ENCODE data around the gene YTHDF2. TPM values are rescaled to one million over a fixed set of nuclear protein-coding genes. Genes with fewer than 3 reads are reported as not detected.
A peak's percentile ranks its signal among the peaks of the same experiment; 100 is the strongest.

Gene YTHDF2
- total and polyA plus RNA-seq, 9 of the 15 experiments (the other 6 are each of a cell fraction or from before 2014, with no cell fraction given): 41.0 to 111 (median 83.3) TPM

DNA sequence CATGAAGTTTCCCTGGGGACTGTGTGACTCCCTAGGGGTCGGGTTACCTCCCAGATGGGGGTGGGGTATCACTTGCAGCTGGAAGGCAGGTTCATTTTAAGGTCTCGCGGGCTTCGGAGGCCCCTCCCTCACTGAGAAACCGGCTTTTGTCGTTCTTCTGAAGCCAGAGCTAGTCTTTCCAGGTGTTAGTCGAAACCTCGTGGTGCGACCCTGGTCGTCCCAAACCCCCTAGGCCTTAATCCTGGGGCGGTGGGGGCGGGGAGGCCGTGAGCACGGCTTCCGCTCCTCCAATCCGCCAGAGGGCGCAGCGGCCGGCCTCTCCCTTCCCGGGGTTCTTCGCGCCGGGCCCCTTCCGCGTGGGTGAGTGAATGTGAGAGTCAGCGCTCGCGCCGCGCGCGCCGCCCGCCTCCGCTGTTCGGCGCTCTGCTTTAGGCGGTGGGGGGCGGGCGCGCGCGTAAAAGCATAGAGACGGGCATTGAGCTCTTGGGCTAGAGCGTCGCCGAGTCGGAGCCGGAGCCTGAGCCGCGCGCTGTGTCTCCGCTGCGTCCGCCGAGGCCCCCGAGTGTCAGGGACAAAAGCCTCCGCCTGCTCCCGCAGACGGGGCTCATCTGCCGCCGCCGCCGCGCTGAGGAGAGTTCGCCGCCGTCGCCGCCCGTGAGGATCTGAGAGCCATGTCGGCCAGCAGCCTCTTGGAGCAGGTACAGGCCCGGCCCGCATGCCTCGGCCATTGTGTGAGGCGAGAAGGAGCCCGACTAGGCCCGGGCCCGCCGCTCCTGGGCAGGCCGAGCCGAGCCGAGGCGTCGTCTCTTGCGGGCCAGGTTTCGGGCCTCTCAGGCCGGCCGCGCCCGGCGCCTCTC lies at the start of gene YTHDF2 (continued):
- TF ChIP-seq FOXP4 (CRISPR knock-in tag; IDR thresholded peaks at IDR 0.05; ENCODE audit: borderline replicate concordance) (0 out of 2 replicates have a peak, but pooled peaks have one; percentile 67), MAFK (IDR thresholded peaks at IDR 0.05; ENCODE audit: low read length) (no peak), ELF1 (tag; IDR thresholded peaks at IDR 0.05) (peak; percentile 99), FOXK2 (conservative IDR thresholded peaks at IDR 0.05 in 1 of 2, IDR thresholded peaks at IDR 0.05 in 1 of 2; ENCODE audit: low read depth in 2 of 2) (peak in 1 of 2 experiments; percentile 63; a peak in 3 of 4 replicates), SP2 (IDR thresholded peaks at IDR 0.05; ENCODE audit: extremely low read depth, low read depth, low read length, poor library complexity, severe bottlenecking) (peak; percentile 89), CHD1 (IDR thresholded peaks at IDR 0.05; ENCODE audit: low read length) (peak; percentile 94), TCFL5 (CRISPR knock-in tag; conservative IDR thresholded peaks at IDR 0.05) (0 out of 2 replicates have a peak, but pooled peaks have one; percentile 16), ARID3A (IDR thresholded peaks at IDR 0.05; ENCODE audit: borderline replicate concordance, low read depth, low read length) (peak; percentile 31; the same call in 1 of the 2 replicates), TRIM28 (IDR thresholded peaks at IDR 0.05) (peak; percentile 49), ARID2 (IDR thresholded peaks at IDR 0.05) (no peak), TOE1 (IDR thresholded peaks at IDR 0.05; ENCODE audit: borderline replicate concordance) (peak; percentile 92), TOE1 (CRISPR knock-in tag; IDR thresholded peaks at IDR 0.05; ENCODE audit: borderline replicate concordance, low read depth) (peak; percentile 19; the same call in 1 of the 2 replicates), CBX3 (IDR thresholded peaks at IDR 0.05; ENCODE audit: borderline replicate concordance in 1 of 2, low read length in 2 of 2) (peak in 1 of 2 experiments; percentile 86; a peak in 1 of 3 replicates)
- TF ChIP-seq, protein P1, sequence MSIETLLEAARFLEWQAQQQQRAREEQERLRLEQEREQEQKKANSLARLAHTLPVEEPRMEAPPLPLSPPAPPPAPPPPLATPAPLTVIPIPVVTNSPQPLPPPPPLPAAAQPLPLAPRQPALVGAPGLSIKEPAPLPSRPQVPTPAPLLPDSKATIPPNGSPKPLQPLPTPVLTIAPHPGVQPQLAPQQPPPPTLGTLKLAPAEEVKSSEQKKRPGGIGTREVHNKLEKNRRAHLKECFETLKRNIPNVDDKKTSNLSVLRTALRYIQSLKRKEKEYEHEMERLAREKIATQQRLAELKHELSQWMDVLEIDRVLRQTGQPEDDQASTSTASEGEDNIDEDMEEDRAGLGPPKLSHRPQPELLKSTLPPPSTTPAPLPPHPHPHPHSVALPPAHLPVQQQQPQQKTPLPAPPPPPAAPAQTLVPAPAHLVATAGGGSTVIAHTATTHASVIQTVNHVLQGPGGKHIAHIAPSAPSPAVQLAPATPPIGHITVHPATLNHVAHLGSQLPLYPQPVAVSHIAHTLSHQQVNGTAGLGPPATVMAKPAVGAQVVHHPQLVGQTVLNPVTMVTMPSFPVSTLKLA (conservative IDR thresholded peaks at IDR 0.05): peak; percentile 96 to 98
- TF ChIP-seq, protein P2, sequence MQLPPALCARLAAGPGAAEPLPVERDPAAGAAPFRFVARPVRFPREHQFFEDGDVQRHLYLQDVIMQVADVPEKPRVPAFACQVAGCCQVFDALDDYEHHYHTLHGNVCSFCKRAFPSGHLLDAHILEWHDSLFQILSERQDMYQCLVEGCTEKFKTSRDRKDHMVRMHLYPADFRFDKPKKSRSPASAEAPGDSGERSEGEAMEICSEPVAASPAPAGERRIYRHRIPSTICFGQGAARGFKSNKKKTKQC (CRISPR knock-in tag; IDR thresholded peaks at IDR 0.05): peak; percentile 19
- TF ChIP-seq, protein P3, sequence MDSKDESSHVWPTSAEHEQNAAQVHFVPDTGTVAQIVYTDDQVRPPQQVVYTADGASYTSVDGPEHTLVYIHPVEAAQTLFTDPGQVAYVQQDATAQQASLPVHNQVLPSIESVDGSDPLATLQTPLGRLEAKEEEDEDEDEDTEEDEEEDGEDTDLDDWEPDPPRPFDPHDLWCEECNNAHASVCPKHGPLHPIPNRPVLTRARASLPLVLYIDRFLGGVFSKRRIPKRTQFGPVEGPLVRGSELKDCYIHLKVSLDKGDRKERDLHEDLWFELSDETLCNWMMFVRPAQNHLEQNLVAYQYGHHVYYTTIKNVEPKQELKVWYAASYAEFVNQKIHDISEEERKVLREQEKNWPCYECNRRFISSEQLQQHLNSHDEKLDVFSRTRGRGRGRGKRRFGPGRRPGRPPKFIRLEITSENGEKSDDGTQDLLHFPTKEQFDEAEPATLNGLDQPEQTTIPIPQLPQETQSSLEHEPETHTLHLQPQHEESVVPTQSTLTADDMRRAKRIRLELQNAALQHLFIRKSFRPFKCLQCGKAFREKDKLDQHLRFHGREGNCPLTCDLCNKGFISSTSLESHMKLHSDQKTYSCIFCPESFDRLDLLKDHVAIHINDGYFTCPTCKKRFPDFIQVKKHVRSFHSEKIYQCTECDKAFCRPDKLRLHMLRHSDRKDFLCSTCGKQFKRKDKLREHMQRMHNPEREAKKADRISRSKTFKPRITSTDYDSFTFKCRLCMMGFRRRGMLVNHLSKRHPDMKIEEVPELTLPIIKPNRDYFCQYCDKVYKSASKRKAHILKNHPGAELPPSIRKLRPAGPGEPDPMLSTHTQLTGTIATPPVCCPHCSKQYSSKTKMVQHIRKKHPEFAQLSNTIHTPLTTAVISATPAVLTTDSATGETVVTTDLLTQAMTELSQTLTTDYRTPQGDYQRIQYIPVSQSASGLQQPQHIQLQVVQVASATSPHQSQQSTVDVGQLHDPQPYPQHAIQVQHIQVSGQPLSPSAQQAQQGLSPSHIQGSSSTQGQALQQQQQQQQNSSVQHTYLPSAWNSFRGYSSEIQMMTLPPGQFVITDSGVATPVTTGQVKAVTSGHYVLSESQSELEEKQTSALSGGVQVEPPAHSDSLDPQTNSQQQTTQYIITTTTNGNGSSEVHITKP (IDR thresholded peaks at IDR 0.05; ENCODE audit: partially characterized antibody): peak; percentile 93
